T47D (cell line): ENCODE results near the gene CASK.

Experiments
- DNase-seq, 2 experiments: peaks; one replicate each; pipeline versions ENCODE4 v3.0.0 to v3.0.0-alpha.2; 2011 to 2012; ENCODE audit warnings: low read depth in 1 of 2, low spot score in 1 of 2
- JUND ChIP-seq: IDR thresholded peaks from 2 replicates; pipeline ENCODE4 v1.6.1; 2012; ENCODE audit warnings: low read depth
- in situ Hi-C: cut with HindIII; loops from 2 replicates; pipeline ENCODE4 v1.10.0; 2016; ENCODE audit warnings: low sequenced_read_pairs, low pct_unique_long_range_greater_than_20kb

The CASK gene

GRCh38 chrX:41796046-41796445, 127.3 kb downstream of the CASK start:
- no peak for DNase-seq
- no peak for TF ChIP-seq JUND
- in situ Hi-C loops = no loop called here

GRCh38 chrX:41789374-41789773, 134.0 kb downstream of the CASK start:
- DNase-seq = no peak
- in situ Hi-C loops = no loop called here

GRCh38 chrX:41785685-41786084, 137.7 kb downstream of the CASK start:
- TF ChIP-seq JUND = no peak
- no peak for DNase-seq
- in situ Hi-C loops = no loop called here

More at GRCh38 chrX:41789374-41789773, 134.0 kb downstream of the CASK start:
- no peak for TF ChIP-seq JUND

GRCh38 chrX:41781500-41781899, 141.9 kb downstream of the CASK start:
- in situ Hi-C loops = no loop called here
- TF ChIP-seq JUND = no peak
- DNase-seq = peak; percentile 27 to 47

GRCh38 chrX:41779941-41780340, 143.4 kb downstream of the CASK start:
- in situ Hi-C loops = no loop called here
- TF ChIP-seq JUND = no peak
- DNase-seq = no peak

GRCh38 chrX:41779030-41779564, 144.3 kb downstream of the CASK start:
- TF ChIP-seq JUND = no peak
- peak in 1 of 2 experiments; percentile 14 for DNase-seq
- in situ Hi-C loops = no loop called here

- no peak for TF ChIP-seq JUND
- in situ Hi-C loops = no loop called here
- no peak for DNase-seq
These were observed 161.7 kb downstream of the CASK start for GRCh38 chrX:41761702-41762101.

GRCh38 chrX:41761169-41761568, 162.2 kb downstream of the CASK start:
- no peak for TF ChIP-seq JUND
- in situ Hi-C loops = no loop called here
- no peak for DNase-seq

GRCh38 chrX:41759817-41760216, 163.5 kb downstream of the CASK start:
- peak in 1 of 2 experiments; percentile 22 for DNase-seq
- in situ Hi-C loops = no loop called here
- TF ChIP-seq JUND = no peak

- TF ChIP-seq JUND = no peak
- DNase-seq = no peak
- in situ Hi-C loops = no loop called here
These were observed 165.0 kb downstream of the CASK start for GRCh38 chrX:41758401-41758800.

- no peak for DNase-seq
- in situ Hi-C loops = no loop called here
- TF ChIP-seq JUND = no peak
These were observed 172.6 kb downstream of the CASK start for GRCh38 chrX:41750716-41751115.

- no peak for TF ChIP-seq JUND
- no peak for DNase-seq
- in situ Hi-C loops = no loop called here
These were observed 183.5 kb downstream of the CASK start for GRCh38 chrX:41739871-41740270.

- in situ Hi-C loops = no loop called here
- no peak for DNase-seq
- no peak for TF ChIP-seq JUND
These were observed 186.3 kb downstream of the CASK start for GRCh38 chrX:41737065-41737464.

GRCh38 chrX:41734530-41734929, 188.8 kb downstream of the CASK start:
- no peak for TF ChIP-seq JUND
- in situ Hi-C loops = no loop called here
- peak in 1 of 2 experiments; percentile 59 for DNase-seq
